ENCODE measurements around the gene C7orf25.

C7orf25 gene

DNA sequence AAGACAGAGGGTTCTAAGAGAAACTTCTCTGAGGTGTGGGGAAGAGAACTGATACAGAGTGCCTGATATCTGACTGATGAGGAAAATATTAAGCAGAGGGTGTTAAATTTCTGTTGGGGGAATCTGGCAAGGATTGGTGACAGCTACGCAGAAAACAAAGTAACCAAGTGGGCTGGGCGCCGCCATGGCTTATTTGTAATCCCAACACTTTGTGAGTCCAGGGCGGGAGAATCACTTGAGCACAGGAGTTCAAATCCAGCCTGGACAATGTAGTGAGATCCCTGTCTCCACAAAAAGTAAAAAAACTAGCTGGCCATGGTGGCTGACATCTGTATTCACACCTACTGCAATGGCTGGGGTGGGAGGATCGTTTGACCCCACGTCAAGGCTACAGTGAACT, 2.1 kb upstream of the C7orf25 start:
- no peak for DNase-seq (ENCODE audit: extremely low read depth, low read depth)
- no peak for TF ChIP-seq CTCF (IDR thresholded peaks at IDR 0.05; ENCODE audit: low read depth, low read length)

GRCh38 chr7:42913591-42913990, 1.7 kb upstream of the C7orf25 start:
- DNase-seq (ENCODE audit: extremely low read depth, low read depth): no peak
- TF ChIP-seq CTCF (IDR thresholded peaks at IDR 0.05; ENCODE audit: low read depth, low read length): no peak

DNA sequence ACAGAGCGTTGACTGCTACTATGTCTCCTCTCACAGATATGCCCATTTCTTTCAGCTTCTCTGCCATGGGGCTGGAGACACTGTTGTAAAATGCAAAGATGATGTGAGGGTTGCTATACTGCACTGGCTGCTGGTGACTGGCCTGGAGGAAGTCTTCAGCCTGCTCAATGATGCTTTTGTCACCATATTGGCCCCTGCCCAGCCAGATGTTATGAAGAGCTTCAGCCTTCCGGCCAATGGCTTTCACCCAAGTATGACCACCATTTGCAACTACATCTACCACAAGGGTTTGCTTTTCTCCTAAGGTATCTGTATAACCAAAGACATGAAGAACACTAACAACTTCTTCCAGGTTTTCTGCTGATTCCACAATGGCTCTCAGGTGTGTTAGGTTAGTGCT, 1.6 kb downstream of the C7orf25 start:
- no peak for DNase-seq (ENCODE audit: extremely low read depth, low read depth)
- TF ChIP-seq CTCF (IDR thresholded peaks at IDR 0.05; ENCODE audit: low read depth, low read length): no peak

- no peak for DNase-seq (ENCODE audit: extremely low read depth, low read depth)
- TF ChIP-seq CTCF (IDR thresholded peaks at IDR 0.05; ENCODE audit: low read depth, low read length): no peak
Measured at GRCh38 chr7:42907316-42907715, 4.6 kb downstream of the C7orf25 start.

DNA sequence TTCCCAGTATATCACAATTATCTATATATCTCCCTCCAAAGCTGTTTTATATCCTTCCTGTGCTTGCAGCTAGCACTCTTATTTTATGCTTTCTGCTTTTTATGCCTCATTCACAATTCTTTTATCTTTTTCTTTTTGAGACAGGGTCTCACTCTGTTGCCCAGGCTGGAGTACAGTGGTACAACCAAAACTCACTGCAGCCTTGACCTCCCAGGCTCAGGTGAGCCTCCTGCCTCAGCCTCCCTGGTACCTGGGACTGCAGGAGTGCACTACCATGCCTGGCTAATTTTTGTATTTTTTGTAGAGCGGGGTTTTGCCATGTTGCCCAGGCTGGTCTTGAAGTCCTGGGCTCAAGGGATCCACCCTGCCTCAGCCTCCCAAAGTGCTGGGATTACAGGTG, 5.7 kb downstream of the C7orf25 start:
- no peak for TF ChIP-seq CTCF (IDR thresholded peaks at IDR 0.05; ENCODE audit: low read depth, low read length)
- no peak for DNase-seq (ENCODE audit: extremely low read depth, low read depth)

DNA sequence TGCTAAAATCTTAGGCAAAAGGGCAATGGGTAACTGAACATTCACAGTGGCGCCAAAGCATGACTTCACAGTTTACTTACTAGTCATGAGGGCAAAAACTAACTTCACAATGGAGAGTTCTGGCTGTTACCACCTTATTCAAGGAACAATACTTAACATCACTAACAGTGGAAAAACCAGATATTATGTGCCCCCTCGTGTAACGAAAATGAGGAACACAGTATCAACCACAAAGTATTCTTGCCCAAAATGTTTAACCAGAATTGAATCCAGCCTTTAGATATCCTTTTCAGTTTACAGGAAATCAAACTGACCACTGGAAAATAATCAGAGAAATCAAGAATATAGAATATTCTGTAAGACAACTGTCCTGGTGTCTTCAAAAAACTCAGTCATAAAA, 9.5 kb downstream of the C7orf25 start:
- no peak for DNase-seq (ENCODE audit: extremely low read depth, low read depth)
- no peak for TF ChIP-seq CTCF (IDR thresholded peaks at IDR 0.05; ENCODE audit: low read depth, low read length)

DNA sequence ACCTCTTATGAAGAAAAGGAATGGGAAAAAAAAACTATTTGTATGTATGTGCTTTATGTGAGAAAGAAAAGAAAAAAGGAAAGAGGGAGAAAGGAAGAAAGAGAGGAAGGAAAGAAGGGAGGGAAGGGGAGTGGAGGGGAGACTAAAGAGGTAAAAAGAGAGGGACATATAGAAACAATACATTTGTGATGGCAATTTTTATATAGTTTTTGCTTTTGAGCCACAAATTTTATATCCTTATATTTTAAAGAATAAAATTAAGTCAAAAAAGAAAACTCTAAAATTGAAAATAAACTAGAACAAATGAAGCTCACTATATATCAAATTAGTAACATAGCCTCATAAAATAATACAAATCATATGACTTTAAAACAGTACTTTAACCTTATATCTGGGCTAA, 11.0 kb downstream of the C7orf25 start:
- no peak for DNase-seq (ENCODE audit: extremely low read depth, low read depth)
- TF ChIP-seq CTCF (IDR thresholded peaks at IDR 0.05; ENCODE audit: low read depth, low read length): no peak
